Activated B cell treated with CpG ODN at 0.5 μM for 24 hours (primary cell): ENCODE results near the gene LPP. TPM values are rescaled to one million over a fixed set of nuclear protein-coding genes. Genes with fewer than 3 reads are reported as not detected.
A peak's percentile ranks its signal among the peaks of the same experiment; 100 is the strongest.

Experiments
- ATAC-seq: fragments of 200-7000 bp; cut with Tn5 transposase; one replicate; pipeline ENCODE4 v1.10.0; 2021; ENCODE audit warnings: low read depth, mild to moderate bottlenecking, moderate library complexity
- CTCF ChIA-PET: fragments of 350-600 bp; sonication (Branson Sonifier 250); formaldehyde crosslinking; loops from one replicate; lab custom pipeline; 2021; ENCODE audit warnings: antibody characterized with exemption; lab: Charles Lee
- POLR2A ChIA-PET: fragments of 350-600 bp; sonication (Branson Sonifier 250); formaldehyde crosslinking; loops from one replicate; lab custom pipeline; 2021; ENCODE audit warnings: antibody characterized with exemption; lab: Charles Lee
- DNase-seq: peaks from one replicate; pipeline ENCODE4 v3.0.0; 2022
- H3K27ac Mint-ChIP-seq: one replicate; pipeline ENCODE4 v1.8.0; 2020; ENCODE audit warnings: mixed read lengths
- H3K27me3 Mint-ChIP-seq: one replicate; pipeline ENCODE4 v1.8.0; 2021; ENCODE audit warnings: mixed read lengths
- H3K36me3 Mint-ChIP-seq: one replicate; pipeline ENCODE4 v1.8.0; 2021; ENCODE audit warnings: low read depth, mixed read lengths
- H3K4me1 Mint-ChIP-seq: one replicate; pipeline ENCODE4 v1.8.0; 2021; ENCODE audit warnings: mixed read lengths
- H3K4me3 Mint-ChIP-seq: one replicate; pipeline ENCODE4 v1.8.0; 2020; ENCODE audit warnings: mild to moderate bottlenecking, mixed read lengths
- H3K9me3 Mint-ChIP-seq: one replicate; pipeline ENCODE4 v1.8.0; 2020; ENCODE audit warnings: mixed read lengths
- CTCF ChIP-seq: fragments of 200-600 bp; IDR thresholded peaks from one replicate; pipeline ENCODE4 v1.8.0; 2022; ENCODE audit warnings: antibody characterized with exemption, mild to moderate bottlenecking
- intact Hi-C: fragments of 100-400 bp; cut with micrococcal nuclease; formaldehyde crosslinking; loops from one replicate; pipeline ENCODE4 v1.15.1; 2024
- total RNA-seq: library from RNA; stranded (reverse); gene quantifications from 2 replicates; pipeline ENCODE4 v1.2.3, GENCODE V29; 2022

The LPP gene
- total RNA-seq, 1 donor from 2014 or later = 60.1 TPM

GRCh38 chr3:188165596-188165995 lies 11.6 kb downstream of the LPP start:
- ChIA-PET CTCF (interaction anchor here (1.2 kb wide), 2 partner anchors 418 to 425 kb away, joined by 3 read pairs; no protein-coding TSS in a partner anchor), POLR2A (no interaction called here)
- DNase-seq = no peak
- H3K27ac Mint-ChIP-seq = peak overlapping the region; percentile 7
- intact Hi-C loops = no loop called here
- TF ChIP-seq CTCF = no peak
- H3K4me1 Mint-ChIP-seq = peaks cover 49% of the 10 kb centered on the region
- no peaks in the 10 kb centered on the region for H3K36me3 Mint-ChIP-seq
- peak; percentile 60 for ATAC-seq
- H3K27me3 Mint-ChIP-seq = no peaks in the 10 kb centered on the region
- H3K4me3 Mint-ChIP-seq = no peak overlapping the region
- H3K9me3 Mint-ChIP-seq = no peaks in the 10 kb centered on the region

- ATAC-seq (no peak), DNase-seq (no peak)
- no peak for TF ChIP-seq CTCF
- Mint-ChIP-seq H3K27ac (no peak overlapping the region), H3K4me3 (no peak overlapping the region), H3K4me1 (peaks cover 54% of the 10 kb centered on the region), H3K27me3 (no peaks in the 10 kb centered on the region), H3K9me3 (no peaks in the 10 kb centered on the region), H3K36me3 (no peaks in the 10 kb centered on the region)
- ChIA-PET POLR2A (interaction anchor here (0.6 to 1.4 kb wide), 3 partner anchors 13 to 421 kb away, joined by 3 to 8 read pairs (median 4); no protein-coding TSS in a partner anchor), CTCF (interaction anchor here (1.2 kb wide), 1 partner anchor 418 kb away, joined by 3 read pairs; no protein-coding TSS in a partner anchor)
- intact Hi-C loops = no loop called here
Observed at GRCh38 chr3:188166441-188166840, 12.5 kb downstream of the LPP start.

GRCh38 chr3:188168186-188168585 lies 14.2 kb downstream of the LPP start:
- no peak for ATAC-seq
- H3K27me3 Mint-ChIP-seq = no peaks in the 10 kb centered on the region
- H3K4me3 Mint-ChIP-seq = no peak overlapping the region
- no peaks in the 10 kb centered on the region for H3K36me3 Mint-ChIP-seq
- ChIA-PET CTCF (no interaction called here), POLR2A (no interaction called here)
- H3K9me3 Mint-ChIP-seq = no peaks in the 10 kb centered on the region
- DNase-seq = no peak
- H3K27ac Mint-ChIP-seq = no peak overlapping the region
- intact Hi-C loops = no loop called here
- no peak for TF ChIP-seq CTCF
- H3K4me1 Mint-ChIP-seq = peaks cover 51% of the 10 kb centered on the region

GRCh38 chr3:188168648-188169047 lies 14.7 kb downstream of the LPP start:
- no peaks in the 10 kb centered on the region for H3K27me3 Mint-ChIP-seq
- H3K9me3 Mint-ChIP-seq = no peaks in the 10 kb centered on the region
- H3K4me1 Mint-ChIP-seq = peaks cover 47% of the 10 kb centered on the region
- H3K27ac Mint-ChIP-seq = no peak overlapping the region
- intact Hi-C loops = no loop called here
- ATAC-seq = no peak
- CTCF ChIA-PET = no interaction called here
- no peak for TF ChIP-seq CTCF
- no peak overlapping the region for H3K4me3 Mint-ChIP-seq
- H3K36me3 Mint-ChIP-seq = no peaks in the 10 kb centered on the region
- POLR2A ChIA-PET = no interaction called here
- DNase-seq = no peak

GRCh38 chr3:188169830-188170455 lies 16.0 kb downstream of the LPP start:
- no peaks in the 10 kb centered on the region for H3K27me3 Mint-ChIP-seq
- no peak for DNase-seq
- CTCF ChIA-PET = no interaction called here
- peaks cover 45% of the 10 kb centered on the region for H3K4me1 Mint-ChIP-seq
- H3K9me3 Mint-ChIP-seq = no peaks in the 10 kb centered on the region
- no peak overlapping the region for H3K4me3 Mint-ChIP-seq
- no peaks in the 10 kb centered on the region for H3K36me3 Mint-ChIP-seq
- intact Hi-C loops = no loop called here
- no peak overlapping the region for H3K27ac Mint-ChIP-seq
- no peak for TF ChIP-seq CTCF
- no peak for ATAC-seq
- POLR2A ChIA-PET = interaction anchor here (1.5 kb wide), 1 partner anchor 17 kb away, joined by 4 read pairs; no protein-coding TSS in a partner anchor
